AG09309 (cell line): ENCODE results near the gene TFAP2A.

Experiments
- DNase-seq: peaks from one replicate; pipeline ENCODE4 v3.0.0-alpha.2; 2010; ENCODE audit warnings: low read depth
- H3K4me3 ChIP-seq: 2 replicates; pipeline ENCODE4 v1.5.1; 2011; ENCODE audit warnings: mild to moderate bottlenecking, low read depth, low read length, moderate library complexity; ENCODE audit not compliant: control insufficient read depth
- CTCF ChIP-seq: IDR thresholded peaks from 2 replicates; pipeline ENCODE4 v1.5.1; 2011; ENCODE audit warnings: mild to moderate bottlenecking, low read depth, low read length, inconsistent platforms; ENCODE audit not compliant: insufficient read depth, control insufficient read depth; ENCODE audit errors: missing control alignments

TFAP2A gene

GRCh38 chr6:10414756-10415616 is at the start of gene TFAP2A:
TFAP2A (minus strand) TSS chr6:10415074; CDS start chr6:10414991, 83 bp downstream.
- H3K4me3 ChIP-seq: peak within 1 kb of the TSS; percentile 66
- TF ChIP-seq CTCF: peak; percentile 62
- DNase-seq: no peak

GRCh38 chr6:10463491-10464481 is 48.9 kb upstream of the TFAP2A start:
- H3K4me3 ChIP-seq: no peak overlapping the region
- DNase-seq: no peak
- no peak for TF ChIP-seq CTCF

- TF ChIP-seq CTCF: no peak
Observed at GRCh38 chr6:10463040-10463439, 48.2 kb upstream of the TFAP2A start.

GRCh38 chr6:10461850-10462249 is 47.0 kb upstream of the TFAP2A start:
- no peak for DNase-seq
- TF ChIP-seq CTCF: no peak
- no peak overlapping the region for H3K4me3 ChIP-seq

More at GRCh38 chr6:10463040-10463439, 48.2 kb upstream of the TFAP2A start:
- no peak overlapping the region for H3K4me3 ChIP-seq
- no peak for DNase-seq

GRCh38 chr6:10460096-10460495 is 45.2 kb upstream of the TFAP2A start:
- no peak for DNase-seq
- TF ChIP-seq CTCF: no peak
- H3K4me3 ChIP-seq: no peak overlapping the region

GRCh38 chr6:10458287-10458686 is 43.4 kb upstream of the TFAP2A start:
- no peak for DNase-seq
- TF ChIP-seq CTCF: no peak
- H3K4me3 ChIP-seq: no peak overlapping the region
